ENCODE data around the gene MALRD1. TPM values are rescaled to one million over a fixed set of nuclear protein-coding genes. Genes with fewer than 3 reads are reported as not detected.

Gene MALRD1
- total RNA-seq, 2 experiments from 2014 or later: 0.29 to 0.41 TPM

DNA sequence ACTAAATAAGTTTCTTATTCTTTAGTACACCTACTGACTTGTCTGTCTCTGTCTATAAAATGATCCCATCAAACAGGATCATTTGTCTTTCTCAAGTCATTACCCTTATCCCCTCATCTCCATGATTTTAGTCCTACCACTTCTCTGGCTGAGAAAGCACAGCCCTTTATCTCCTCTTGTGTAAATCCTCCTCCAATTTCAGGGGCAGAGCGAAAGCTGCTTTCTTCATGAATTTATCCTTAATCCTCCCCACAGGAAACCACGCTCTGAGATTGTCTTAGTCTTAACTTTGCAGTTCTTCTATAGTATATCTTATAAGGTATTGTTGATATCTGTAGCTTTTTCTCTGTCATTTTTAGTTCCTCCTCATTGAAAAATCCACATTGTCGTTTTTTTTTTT, 528.0 kb downstream of the MALRD1 start:
- Mint-ChIP-seq H3K27me3 (no peaks in the 10 kb centered on the region), H3K27ac (no peak overlapping the region), H3K4me1 (ENCODE audit: low read depth) (no peaks in the 10 kb centered on the region), H3K36me3 (ENCODE audit: low read depth) (no peaks in the 10 kb centered on the region), H3K4me3 (no peak overlapping the region), H3K9me3 (peaks cover 6% of the 10 kb centered on the region)
- intact Hi-C loops (cut with micrococcal nuclease): no loop called here
- POLR2A ChIA-PET: no interaction called here
- CTCF ChIA-PET: no interaction called here
- DNase-seq (no peak), ATAC-seq (no peak)
- TF ChIP-seq CTCF (IDR thresholded peaks at IDR 0.05): no peak

GRCh38 chr10:19577381-19577780, 528.8 kb downstream of the MALRD1 start:
- no peak for DNase-seq
- Mint-ChIP-seq H3K36me3 (ENCODE audit: low read depth) (no peaks in the 10 kb centered on the region), H3K4me3 (no peak overlapping the region), H3K4me1 (ENCODE audit: low read depth) (no peaks in the 10 kb centered on the region), H3K27ac (no peak overlapping the region), H3K9me3 (peaks cover 6% of the 10 kb centered on the region), H3K27me3 (no peaks in the 10 kb centered on the region)
- intact Hi-C loops (cut with micrococcal nuclease): no loop called here
- TF ChIP-seq CTCF (IDR thresholded peaks at IDR 0.05): no peak
- CTCF ChIA-PET: no interaction called here
- ATAC-seq: no peak
- POLR2A ChIA-PET: no interaction called here

DNA sequence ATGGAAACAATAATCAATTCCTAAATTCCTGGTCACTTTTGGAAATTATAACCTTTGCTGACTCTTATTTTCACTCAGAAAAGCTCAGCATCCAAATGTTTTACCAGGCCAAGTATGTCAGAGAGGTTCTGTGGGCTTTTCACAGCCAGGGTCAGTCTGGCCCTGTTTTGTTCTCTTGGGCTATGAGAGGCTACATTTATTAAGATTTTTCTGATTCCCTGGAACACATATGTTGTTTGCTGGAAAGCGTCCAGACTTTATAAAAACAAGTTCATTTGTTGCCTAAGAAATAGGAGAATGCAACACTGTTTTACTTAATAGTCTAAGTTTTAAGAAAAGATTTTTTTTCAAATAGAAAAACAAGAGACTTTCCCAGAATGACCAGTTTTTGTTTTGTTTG, 529.2 kb downstream of the MALRD1 start:
- intact Hi-C loops (cut with micrococcal nuclease): no loop called here
- TF ChIP-seq CTCF (IDR thresholded peaks at IDR 0.05): no peak
- DNase-seq (no peak), ATAC-seq (no peak)
- POLR2A ChIA-PET: no interaction called here
- no peaks in the 10 kb centered on the region for H3K36me3 Mint-ChIP-seq (ENCODE audit: low read depth)
- H3K4me3 Mint-ChIP-seq: no peak overlapping the region
- CTCF ChIA-PET: no interaction called here
- peaks cover 6% of the 10 kb centered on the region for H3K9me3 Mint-ChIP-seq
- no peaks in the 10 kb centered on the region for H3K4me1 Mint-ChIP-seq (ENCODE audit: low read depth)
- no peak overlapping the region for H3K27ac Mint-ChIP-seq
- H3K27me3 Mint-ChIP-seq: no peaks in the 10 kb centered on the region

DNA sequence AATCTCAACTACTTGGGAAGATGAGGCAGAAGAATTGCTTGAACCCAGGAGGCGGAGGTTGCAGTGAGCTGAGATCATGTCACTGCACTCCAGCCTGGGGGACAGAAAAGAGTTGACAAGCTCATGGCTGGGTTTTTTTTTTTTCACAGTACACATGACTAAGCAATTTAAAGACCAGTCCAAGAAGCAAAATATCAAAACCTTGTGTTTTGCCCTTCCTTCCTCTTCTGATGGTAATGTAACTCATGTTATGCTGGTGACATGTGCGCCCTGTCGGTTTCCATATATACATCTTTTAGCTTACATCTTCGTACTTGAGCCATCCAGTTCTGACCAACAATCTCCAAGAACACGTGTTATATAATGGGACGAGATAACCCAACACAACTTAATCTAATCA, 530.0 kb downstream of the MALRD1 start:
- H3K27ac Mint-ChIP-seq: no peak overlapping the region
- no peaks in the 10 kb centered on the region for H3K27me3 Mint-ChIP-seq
- no peak overlapping the region for H3K4me3 Mint-ChIP-seq
- intact Hi-C loops (cut with micrococcal nuclease): no loop called here
- CTCF ChIA-PET: no interaction called here
- peaks cover 6% of the 10 kb centered on the region for H3K9me3 Mint-ChIP-seq
- DNase-seq (no peak), ATAC-seq (no peak)
- no peaks in the 10 kb centered on the region for H3K36me3 Mint-ChIP-seq (ENCODE audit: low read depth)
- TF ChIP-seq CTCF (IDR thresholded peaks at IDR 0.05): no peak
- POLR2A ChIA-PET: no interaction called here
- H3K4me1 Mint-ChIP-seq (ENCODE audit: low read depth): no peaks in the 10 kb centered on the region

DNA sequence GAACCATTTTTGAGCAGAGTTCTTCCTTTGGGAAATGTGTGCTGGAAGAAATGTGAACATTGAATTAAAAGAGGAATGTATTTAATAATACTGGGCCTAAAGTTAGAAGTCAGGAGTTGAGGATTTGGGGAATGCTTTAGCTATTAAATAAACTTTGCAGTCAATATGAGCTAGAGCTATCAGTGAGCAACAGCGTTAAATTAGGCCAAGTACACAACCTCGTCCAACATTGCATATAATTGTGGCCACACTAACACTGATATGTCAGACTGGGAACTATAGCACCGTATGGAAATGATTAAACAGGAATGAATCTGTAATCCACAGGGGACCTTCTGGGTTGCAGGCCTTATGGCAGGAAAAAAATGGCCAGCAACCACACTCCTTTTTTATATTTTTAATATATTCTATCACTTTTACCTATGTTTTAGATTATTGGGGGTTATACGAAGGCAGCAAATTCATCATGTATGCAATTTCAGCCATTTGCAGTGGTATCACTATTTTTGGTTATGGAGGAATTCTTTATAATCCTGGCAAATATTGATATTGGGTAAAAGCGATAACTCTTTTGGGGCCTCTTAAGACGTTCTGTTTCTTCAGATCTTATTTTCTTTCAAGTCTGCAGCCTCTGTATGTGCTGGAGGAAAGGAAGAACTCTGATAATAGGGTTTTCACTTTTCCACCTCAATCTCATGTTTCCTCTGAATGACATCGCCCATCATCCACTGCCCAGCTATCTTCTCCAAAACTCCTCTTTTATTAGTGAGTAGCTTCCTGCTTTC, 531.4 kb downstream of the MALRD1 start:
- POLR2A ChIA-PET: no interaction called here
- no peak for DNase-seq
- TF ChIP-seq CTCF (IDR thresholded peaks at IDR 0.05): no peak
- no peak overlapping the region for H3K4me3 Mint-ChIP-seq
- H3K27me3 Mint-ChIP-seq: no peaks in the 10 kb centered on the region
- intact Hi-C loops (cut with micrococcal nuclease): no loop called here
- H3K36me3 Mint-ChIP-seq (ENCODE audit: low read depth): no peaks in the 10 kb centered on the region
- no peak for ATAC-seq
- H3K27ac Mint-ChIP-seq: no peak overlapping the region
- H3K9me3 Mint-ChIP-seq: peaks cover 6% of the 10 kb centered on the region
- CTCF ChIA-PET: no interaction called here
- H3K4me1 Mint-ChIP-seq (ENCODE audit: low read depth): no peaks in the 10 kb centered on the region
